Measurements from ENCODE around the gene ACSL3.
A peak's percentile ranks its signal among the peaks of the same experiment; 100 is the strongest.

Gene ACSL3

GRCh38 chr2:222902660-222903059 is 41.8 kb downstream of the ACSL3 start:
- Histone ChIP-seq H3K36me3 (ENCODE audit: control insufficient read depth, low read length) (peaks cover 22% of the 10 kb centered on the region), H3K9me2 (replicated peaks; ENCODE audit: control insufficient read depth, low read length) (no peaks in the 10 kb centered on the region), H3K27ac (ENCODE audit: low read depth, low read length) (no peak overlapping the region), H3K4me3 (ENCODE audit: low read length) (no peak overlapping the region), H3F3A (ENCODE audit: control insufficient read depth, insufficient read depth) (peaks cover 4% of the 10 kb centered on the region), H3K9me3 (ENCODE audit: control insufficient read depth, insufficient read depth, low read length) (no peaks in the 10 kb centered on the region), H3K27me3 (ENCODE audit: control insufficient read depth, low read length) (no peaks in the 10 kb centered on the region), H4K20me1 (ENCODE audit: control insufficient read depth, insufficient read depth, low read depth, low read length) (no peaks in the 10 kb centered on the region), H3K4me2 (ENCODE audit: low read length) (no peak overlapping the region), H3K79me2 (ENCODE audit: control insufficient read depth, low read length) (peaks cover 73% of the 10 kb centered on the region), H3K4me1 (ENCODE audit: control insufficient read depth, low read length) (peaks cover 5% of the 10 kb centered on the region; the same call in 1 of the 2 replicates)
- TF ChIP-seq CTCF (IDR thresholded peaks at IDR 0.05; ENCODE audit: low read depth, low read length, poor library complexity, severe bottlenecking) (no peak), EZH2phosphoT487 (IDR thresholded peaks at IDR 0.05; ENCODE audit: borderline replicate concordance, low read length) (no peak)

DNA sequence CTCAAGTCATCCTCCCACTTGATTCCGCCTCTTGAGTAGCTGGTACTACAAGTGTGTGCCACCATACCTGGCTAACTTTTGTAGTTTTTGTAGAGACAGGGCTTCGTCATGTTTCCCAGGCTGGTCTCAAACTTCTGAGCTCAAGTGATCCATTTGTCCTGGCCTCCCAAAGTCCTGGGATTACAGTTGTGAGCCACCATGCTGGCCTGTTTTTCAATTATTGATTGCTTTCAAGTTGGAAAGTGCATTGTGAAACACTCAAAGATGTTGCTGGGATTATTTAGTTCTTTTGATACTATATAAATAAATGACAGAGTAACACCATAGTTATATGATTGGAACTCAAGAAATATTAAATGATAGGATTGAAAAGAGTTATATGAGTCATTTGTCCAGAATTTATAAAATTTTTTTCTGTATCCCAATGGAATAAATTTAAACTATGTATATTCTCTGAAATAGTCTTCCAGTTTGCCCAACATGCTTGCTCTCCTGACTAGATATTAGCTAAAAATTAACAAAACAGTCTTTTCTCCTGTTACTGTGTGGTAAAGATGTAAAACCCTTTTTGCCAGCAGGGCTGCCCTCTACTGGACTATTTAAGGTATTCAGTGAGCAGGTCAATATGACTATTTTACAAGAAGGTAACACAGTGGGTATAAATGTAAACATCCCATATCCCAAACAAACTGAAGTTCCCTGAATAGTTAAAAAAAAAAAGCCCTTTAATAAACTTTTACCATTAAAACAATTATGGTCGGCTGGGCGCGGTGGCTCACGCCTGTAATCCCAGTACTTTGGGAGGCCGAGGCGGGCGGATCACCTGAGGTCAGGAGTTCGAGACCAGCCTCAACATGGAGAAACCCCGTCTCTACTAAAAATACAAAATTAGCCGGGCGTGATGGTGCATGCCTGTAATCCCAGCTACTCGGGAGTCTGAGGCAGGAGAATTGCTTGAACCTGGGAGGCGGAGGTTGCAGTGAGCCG is 42.7 kb downstream of the ACSL3 start:
- no peaks in the 10 kb centered on the region for H3K9me2 ChIP-seq (replicated peaks; ENCODE audit: control insufficient read depth, low read length)
- H3K4me1 ChIP-seq (ENCODE audit: control insufficient read depth, low read length), result peaks cover 8% of the 10 kb centered on the region
- H3K9me3 ChIP-seq (ENCODE audit: control insufficient read depth, insufficient read depth, low read length), result no peaks in the 10 kb centered on the region
- peak; percentile 62 for TF ChIP-seq CTCF (IDR thresholded peaks at IDR 0.05; ENCODE audit: low read depth, low read length, poor library complexity, severe bottlenecking)
- TF ChIP-seq EZH2phosphoT487 (IDR thresholded peaks at IDR 0.05; ENCODE audit: borderline replicate concordance, low read length), result no peak
- no peaks in the 10 kb centered on the region for H3K27me3 ChIP-seq (ENCODE audit: control insufficient read depth, low read length)
- peaks cover 4% of the 10 kb centered on the region for H3F3A ChIP-seq (ENCODE audit: control insufficient read depth, insufficient read depth)
- no peak overlapping the region for H3K27ac ChIP-seq (ENCODE audit: low read depth, low read length)
- peaks cover 29% of the 10 kb centered on the region for H3K36me3 ChIP-seq (ENCODE audit: control insufficient read depth, low read length)
- no peak overlapping the region for H3K4me2 ChIP-seq (ENCODE audit: low read length)
- H4K20me1 ChIP-seq (ENCODE audit: control insufficient read depth, insufficient read depth, low read depth, low read length), result no peaks in the 10 kb centered on the region
- H3K79me2 ChIP-seq (ENCODE audit: control insufficient read depth, low read length), result peaks cover 73% of the 10 kb centered on the region
- no peak overlapping the region for H3K4me3 ChIP-seq (ENCODE audit: low read length)

GRCh38 chr2:222904557-222905258 is 43.9 kb downstream of the ACSL3 start:
- H3K79me2 ChIP-seq (ENCODE audit: control insufficient read depth, low read length), result peaks cover 73% of the 10 kb centered on the region
- H4K20me1 ChIP-seq (ENCODE audit: control insufficient read depth, insufficient read depth, low read depth, low read length), result no peaks in the 10 kb centered on the region
- no peak overlapping the region for H3K27ac ChIP-seq (ENCODE audit: low read depth, low read length)
- H3K27me3 ChIP-seq (ENCODE audit: control insufficient read depth, low read length), result no peaks in the 10 kb centered on the region
- no peak overlapping the region for H3K4me3 ChIP-seq (ENCODE audit: low read length)
- H3K36me3 ChIP-seq (ENCODE audit: control insufficient read depth, low read length), result peaks cover 39% of the 10 kb centered on the region
- no peaks in the 10 kb centered on the region for H3K9me2 ChIP-seq (replicated peaks; ENCODE audit: control insufficient read depth, low read length)
- TF ChIP-seq CTCF (IDR thresholded peaks at IDR 0.05; ENCODE audit: low read depth, low read length, poor library complexity, severe bottlenecking) (no peak), EZH2phosphoT487 (IDR thresholded peaks at IDR 0.05; ENCODE audit: borderline replicate concordance, low read length) (no peak)
- H3F3A ChIP-seq (ENCODE audit: control insufficient read depth, insufficient read depth), result peaks cover 4% of the 10 kb centered on the region
- H3K4me1 ChIP-seq (ENCODE audit: control insufficient read depth, low read length), result peaks cover 18% of the 10 kb centered on the region
- H3K4me2 ChIP-seq (ENCODE audit: low read length), result no peak overlapping the region
- H3K9me3 ChIP-seq (ENCODE audit: control insufficient read depth, insufficient read depth, low read length), result no peaks in the 10 kb centered on the region

All from DOHH2 (cell line).